Activated naive CD8-positive, alpha-beta T cell treated with anti-CD3 and anti-CD28 coated beads, Interleukin-2, amount 10 ng/mL, durations not matched to agents 7 days and 5 days (primary cell): ENCODE measurements around the gene ACVR2B. TPM values are rescaled to one million over a fixed set of nuclear protein-coding genes. Genes with fewer than 3 reads are reported as not detected.
"Not testable (repeated sequence)": the region's sequence is repeated elsewhere in the genome, so short reads cannot be mapped to it uniquely, and the experiment has no call there.

ENCODE experiments used
- ATAC-seq: fragments of 150-1000 bp; cut with Tn5 transposase; one replicate; pipeline ENCODE4 v1.10.0; 2021; ENCODE audit warnings: low read depth, moderate library complexity
- POLR2A ChIA-PET: fragments of 350-600 bp; sonication (Branson Sonifier 250); formaldehyde crosslinking; loops from one replicate; lab custom pipeline; 2021; ENCODE audit warnings: antibody characterized with exemption; lab: Charles Lee
- DNase-seq: peaks from one replicate; pipeline ENCODE4 v3.0.0; 2021
- H3K27ac Mint-ChIP-seq: one replicate; pipeline ENCODE4 v1.8.0; 2022; ENCODE audit warnings: mild to moderate bottlenecking, mixed read lengths
- H3K27me3 Mint-ChIP-seq: one replicate; pipeline ENCODE4 v1.8.0; 2022; ENCODE audit warnings: mild to moderate bottlenecking, moderate library complexity, mixed read lengths
- H3K36me3 Mint-ChIP-seq: one replicate; pipeline ENCODE4 v1.8.0; 2021; ENCODE audit warnings: mild to moderate bottlenecking, mixed read lengths
- H3K4me1 Mint-ChIP-seq: one replicate; pipeline ENCODE4 v1.8.0; 2021; ENCODE audit warnings: mixed read lengths
- H3K4me3 Mint-ChIP-seq: one replicate; pipeline ENCODE4 v1.8.0; 2022; ENCODE audit warnings: mild to moderate bottlenecking, moderate library complexity, mixed read lengths
- H3K9me3 Mint-ChIP-seq: one replicate; pipeline ENCODE4 v1.8.0; 2021; ENCODE audit warnings: mixed read lengths
- total RNA-seq, 2 experiments: library from RNA; stranded (reverse); gene quantifications; one replicate each; pipeline ENCODE4 v1.2.3, GENCODE V29; 2021

Gene ACVR2B
- total RNA-seq, result 1 to 10 TPM; 7.6 to 8.0 TPM

- peaks cover 5% of the 10 kb centered on the region for H3K27me3 Mint-ChIP-seq
- H3K36me3 Mint-ChIP-seq, result peaks cover 1% of the 10 kb centered on the region
- peaks cover 11% of the 10 kb centered on the region for H3K9me3 Mint-ChIP-seq
- H3K27ac Mint-ChIP-seq, result peak within 1 kb of the TSS; percentile 88
- H3K4me3 Mint-ChIP-seq, result peak within 1 kb of the TSS; percentile 98
- DNase-seq (peak; percentile 83), ATAC-seq (peak; percentile 51)
- peaks cover 9% of the 10 kb centered on the region for H3K4me1 Mint-ChIP-seq
- POLR2A ChIA-PET, result no interaction called here
Observed at GRCh38 chr3:38453075-38453912, at the start of gene ACVR2B. Gene ACVR2B (plus strand): TSS chr3:38453890. CDS start chr3:38454323, 433 bp downstream.

- no peak overlapping the region for H3K27ac Mint-ChIP-seq
- H3K9me3 Mint-ChIP-seq, result peaks cover 2% of the 10 kb centered on the region
Observed at GRCh38 chr3:38404286-38404685, 49.4 kb upstream of the ACVR2B start.

GRCh38 chr3:38411591-38411990 lies 42.1 kb upstream of the ACVR2B start:
- Mint-ChIP-seq H3K36me3 (peaks cover 4% of the 10 kb centered on the region), H3K9me3 (no peaks in the 10 kb centered on the region), H3K27me3 (no peaks in the 10 kb centered on the region), H3K27ac (no peak overlapping the region), H3K4me1 (no peaks in the 10 kb centered on the region), H3K4me3 (no peak overlapping the region)
- POLR2A ChIA-PET, result no interaction called here
- DNase-seq (no peak), ATAC-seq (no peak)

More at GRCh38 chr3:38404286-38404685, 49.4 kb upstream of the ACVR2B start:
- Mint-ChIP-seq H3K4me3 (no peak overlapping the region), H3K27me3 (no peaks in the 10 kb centered on the region), H3K4me1 (no peaks in the 10 kb centered on the region), H3K36me3 (peaks cover 25% of the 10 kb centered on the region)
- DNase-seq (no peak), ATAC-seq (no peak)
- POLR2A ChIA-PET, result no interaction called here

GRCh38 chr3:38420758-38421157 lies 32.9 kb upstream of the ACVR2B start:
- ATAC-seq, result peak; percentile 52
- not testable (repeated sequence) for H3K36me3 Mint-ChIP-seq, H3K4me3 Mint-ChIP-seq, H3K27ac Mint-ChIP-seq, DNase-seq, H3K27me3 Mint-ChIP-seq, H3K9me3 Mint-ChIP-seq
- peaks cover 11% of the 10 kb centered on the region for H3K4me1 Mint-ChIP-seq
- POLR2A ChIA-PET, result interaction anchor here (1.1 kb wide), 1 partner anchor 282 kb away, joined by 3 read pairs; no protein-coding TSS in a partner anchor

- peak overlapping the region; percentile 35 for H3K4me3 Mint-ChIP-seq
- no peak overlapping the region for H3K27ac Mint-ChIP-seq
- ATAC-seq (no peak), DNase-seq (no peak)
- POLR2A ChIA-PET, result interaction anchor here (1.1 kb wide), 1 partner anchor 283 kb away, joined by 3 read pairs; no protein-coding TSS in a partner anchor
- peaks cover 16% of the 10 kb centered on the region for H3K4me1 Mint-ChIP-seq
- no peaks in the 10 kb centered on the region for H3K27me3 Mint-ChIP-seq
- no peaks in the 10 kb centered on the region for H3K9me3 Mint-ChIP-seq
- peaks cover 2% of the 10 kb centered on the region for H3K36me3 Mint-ChIP-seq
Observed at GRCh38 chr3:38421679-38422336, 31.9 kb upstream of the ACVR2B start.

GRCh38 chr3:38426798-38427426 lies 26.8 kb upstream of the ACVR2B start:
- Mint-ChIP-seq H3K4me1 (peaks cover 22% of the 10 kb centered on the region), H3K4me3 (peak overlapping the region; percentile 72), H3K27ac (peak overlapping the region; percentile 83), H3K36me3 (peaks cover 16% of the 10 kb centered on the region), H3K9me3 (peaks cover 11% of the 10 kb centered on the region)
- peak; percentile 90 for ATAC-seq
- H3K27me3 Mint-ChIP-seq, DNase-seq, POLR2A ChIA-PET: not testable (repeated sequence)

- H3K9me3 Mint-ChIP-seq, result peaks cover 33% of the 10 kb centered on the region
Observed at GRCh38 chr3:38432871-38433658, 20.6 kb upstream of the ACVR2B start.

GRCh38 chr3:38433661-38434060 lies 20.0 kb upstream of the ACVR2B start:
- DNase-seq, H3K4me3 Mint-ChIP-seq, H3K27me3 Mint-ChIP-seq, POLR2A ChIA-PET, ATAC-seq, H3K27ac Mint-ChIP-seq: not testable (repeated sequence)
- peaks cover 12% of the 10 kb centered on the region for H3K4me1 Mint-ChIP-seq
- peaks cover 37% of the 10 kb centered on the region for H3K36me3 Mint-ChIP-seq
- H3K9me3 Mint-ChIP-seq, result peaks cover 33% of the 10 kb centered on the region

More at GRCh38 chr3:38432871-38433658, 20.6 kb upstream of the ACVR2B start:
- H3K4me3 Mint-ChIP-seq, H3K27ac Mint-ChIP-seq, DNase-seq, POLR2A ChIA-PET, H3K27me3 Mint-ChIP-seq, ATAC-seq: not testable (repeated sequence)
- peaks cover 37% of the 10 kb centered on the region for H3K36me3 Mint-ChIP-seq
- peaks cover 12% of the 10 kb centered on the region for H3K4me1 Mint-ChIP-seq

- H3K9me3 Mint-ChIP-seq, result peaks cover 23% of the 10 kb centered on the region
- not testable (repeated sequence) for DNase-seq, H3K4me1 Mint-ChIP-seq, H3K27me3 Mint-ChIP-seq, H3K4me3 Mint-ChIP-seq, ATAC-seq, H3K27ac Mint-ChIP-seq
- POLR2A ChIA-PET, result interaction anchor here (0.9 kb wide), 1 partner anchor 301 kb away, joined by 4 read pairs; the partner anchor contains the start of gene ACAA1
- peaks cover 18% of the 10 kb centered on the region for H3K36me3 Mint-ChIP-seq
Observed at GRCh38 chr3:38438436-38439069, 15.1 kb upstream of the ACVR2B start.

- not testable (repeated sequence) for DNase-seq, H3K27ac Mint-ChIP-seq, H3K27me3 Mint-ChIP-seq, H3K4me3 Mint-ChIP-seq, H3K4me1 Mint-ChIP-seq, ATAC-seq, H3K36me3 Mint-ChIP-seq
- H3K9me3 Mint-ChIP-seq, result peaks cover 14% of the 10 kb centered on the region
- POLR2A ChIA-PET, result interaction anchor here (0.6 kb wide), 1 partner anchor 402 kb away, joined by 3 read pairs; no protein-coding TSS in a partner anchor
Observed at GRCh38 chr3:38443205-38443604, 10.5 kb upstream of the ACVR2B start.

GRCh38 chr3:38446085-38446686 lies 7.5 kb upstream of the ACVR2B start:
- H3K4me1 Mint-ChIP-seq, result no peaks in the 10 kb centered on the region
- POLR2A ChIA-PET, result no interaction called here
- DNase-seq (no peak), ATAC-seq (no peak)
- no peak overlapping the region for H3K4me3 Mint-ChIP-seq
- peaks cover 1% of the 10 kb centered on the region for H3K36me3 Mint-ChIP-seq
- H3K27me3 Mint-ChIP-seq, result no peaks in the 10 kb centered on the region
- H3K9me3 Mint-ChIP-seq, result peaks cover 14% of the 10 kb centered on the region
- H3K27ac Mint-ChIP-seq, result no peak overlapping the region

GRCh38 chr3:38446812-38447211 lies 6.9 kb upstream of the ACVR2B start:
- no peak overlapping the region for H3K27ac Mint-ChIP-seq
- DNase-seq (no peak), ATAC-seq (no peak)
- no peaks in the 10 kb centered on the region for H3K27me3 Mint-ChIP-seq
- H3K4me1 Mint-ChIP-seq, result no peaks in the 10 kb centered on the region
- H3K36me3 Mint-ChIP-seq, result peaks cover 1% of the 10 kb centered on the region
- no peak overlapping the region for H3K4me3 Mint-ChIP-seq
- POLR2A ChIA-PET, result no interaction called here
- peaks cover 15% of the 10 kb centered on the region for H3K9me3 Mint-ChIP-seq
